Measurements from ENCODE around the gene SGCD. TPM values are rescaled to one million over a fixed set of nuclear protein-coding genes. Genes with fewer than 3 reads are reported as not detected.

The SGCD gene
- total RNA-seq, 4 donors from 2014 or later: 16.7 to 38.6 (median 27.7) TPM

DNA sequence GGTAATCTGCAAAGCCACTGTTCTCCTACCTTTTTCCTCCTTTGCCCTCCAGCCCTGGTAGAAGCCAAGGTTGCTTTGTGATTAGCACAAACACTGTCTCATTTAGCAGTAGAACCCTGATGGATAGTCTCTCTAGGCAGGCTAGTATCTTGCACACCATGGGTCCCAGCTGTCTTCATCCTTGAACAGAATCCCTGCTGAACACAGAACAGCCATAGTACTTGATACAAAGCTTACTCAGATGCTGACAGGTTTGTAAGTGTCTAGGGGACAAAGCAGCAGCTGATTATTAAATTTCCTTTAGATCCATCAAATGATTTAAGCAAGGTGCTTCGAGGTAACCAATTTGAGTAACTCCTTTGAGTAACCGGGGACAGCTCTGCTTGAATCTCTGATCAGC, 359.4 kb downstream of the SGCD start:
- H3K4me1 ChIP-seq: peaks cover 15 to 39% (median 31%) of the 10 kb centered on the region in 4 donors
- 44% methylated on average over 2 of the region's 2 CpGs for WGBS
- no peaks in the 10 kb centered on the region for H3K27me3 ChIP-seq
- no peaks in the 10 kb centered on the region for H3K9me3 ChIP-seq
- intact Hi-C loops (cut with DNase I): no loop called here
- TF ChIP-seq, protein P1, sequence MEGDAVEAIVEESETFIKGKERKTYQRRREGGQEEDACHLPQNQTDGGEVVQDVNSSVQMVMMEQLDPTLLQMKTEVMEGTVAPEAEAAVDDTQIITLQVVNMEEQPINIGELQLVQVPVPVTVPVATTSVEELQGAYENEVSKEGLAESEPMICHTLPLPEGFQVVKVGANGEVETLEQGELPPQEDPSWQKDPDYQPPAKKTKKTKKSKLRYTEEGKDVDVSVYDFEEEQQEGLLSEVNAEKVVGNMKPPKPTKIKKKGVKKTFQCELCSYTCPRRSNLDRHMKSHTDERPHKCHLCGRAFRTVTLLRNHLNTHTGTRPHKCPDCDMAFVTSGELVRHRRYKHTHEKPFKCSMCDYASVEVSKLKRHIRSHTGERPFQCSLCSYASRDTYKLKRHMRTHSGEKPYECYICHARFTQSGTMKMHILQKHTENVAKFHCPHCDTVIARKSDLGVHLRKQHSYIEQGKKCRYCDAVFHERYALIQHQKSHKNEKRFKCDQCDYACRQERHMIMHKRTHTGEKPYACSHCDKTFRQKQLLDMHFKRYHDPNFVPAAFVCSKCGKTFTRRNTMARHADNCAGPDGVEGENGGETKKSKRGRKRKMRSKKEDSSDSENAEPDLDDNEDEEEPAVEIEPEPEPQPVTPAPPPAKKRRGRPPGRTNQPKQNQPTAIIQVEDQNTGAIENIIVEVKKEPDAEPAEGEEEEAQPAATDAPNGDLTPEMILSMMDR (IDR thresholded peaks at IDR 0.05): no peak
- no peak for TF ChIP-seq EP300 (IDR thresholded peaks at IDR 0.05)
- TF ChIP-seq POLR2A (IDR thresholded peaks at IDR 0.05; ENCODE audit: low read depth): no peak
- no peak for TF ChIP-seq POLR2AphosphoS5 (IDR thresholded peaks at IDR 0.05)
- no peak overlapping the region for H3K4me3 ChIP-seq
- H3K36me3 ChIP-seq: no peaks in the 10 kb centered on the region
- peak overlapping the region in 3 of 4 donors; percentile 4 to 33 (median 19) for H3K27ac ChIP-seq (replicated peaks in 1 of 4)
- no peak for DNase-seq (ENCODE audit: extremely low spot score)

DNA sequence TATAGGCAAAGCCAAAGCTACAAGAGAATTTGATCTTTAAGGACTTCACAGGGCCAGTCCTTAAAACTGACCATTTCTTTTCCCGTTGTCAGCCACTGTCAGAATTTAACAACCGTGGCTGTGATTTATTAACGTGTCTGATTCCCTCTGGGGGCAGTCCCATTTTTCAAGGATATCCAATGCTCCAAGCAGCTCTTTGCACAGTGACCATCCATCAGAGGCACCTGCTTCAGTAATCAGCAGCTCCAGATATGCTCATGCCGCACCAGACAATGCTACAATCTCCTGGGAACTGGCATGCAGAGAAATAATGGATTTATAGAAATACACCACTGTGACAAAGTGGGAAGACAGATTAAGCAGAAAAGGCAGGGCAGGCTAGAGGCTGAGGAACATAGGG, 359.8 kb downstream of the SGCD start:
- Histone ChIP-seq H3K4me3 (no peak overlapping the region), H3K27ac (replicated peaks in 1 of 4) (peak overlapping the region in 3 of 4 donors; percentile 7 to 33 (median 19)), H3K27me3 (no peaks in the 10 kb centered on the region), H3K4me1 (peaks cover 15 to 36% (median 27%) of the 10 kb centered on the region in 4 donors), H3K36me3 (no peaks in the 10 kb centered on the region), H3K9me3 (no peaks in the 10 kb centered on the region)
- no peak for TF ChIP-seq EP300 (IDR thresholded peaks at IDR 0.05)
- no peak for TF ChIP-seq POLR2AphosphoS5 (IDR thresholded peaks at IDR 0.05)
- TF ChIP-seq, protein P1 (IDR thresholded peaks at IDR 0.05): no peak
- TF ChIP-seq POLR2A (IDR thresholded peaks at IDR 0.05; ENCODE audit: low read depth): no peak
- no peak for DNase-seq (ENCODE audit: extremely low spot score)
- intact Hi-C loops (cut with DNase I): no loop called here
- WGBS: 42% methylated on average over 4 of the region's 4 CpGs

DNA sequence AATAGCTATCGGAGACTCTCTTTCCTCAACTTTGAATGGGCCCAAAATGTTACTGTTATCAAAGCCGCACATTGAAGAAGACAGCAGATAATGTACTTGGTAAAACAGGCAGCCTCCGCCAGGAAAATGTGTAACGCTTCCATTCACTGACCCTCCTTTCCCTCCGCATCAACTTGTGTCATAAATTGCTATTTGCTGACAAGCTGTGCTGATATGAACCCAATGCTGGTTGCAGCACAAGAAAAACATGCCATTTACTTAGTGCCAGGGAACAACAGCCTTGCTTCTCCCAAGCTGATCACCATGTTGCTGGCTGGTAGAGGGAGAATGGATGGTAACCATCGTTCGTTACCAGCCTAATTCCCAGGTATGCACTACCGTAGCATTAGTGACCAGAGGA, 360.6 kb downstream of the SGCD start:
- 76% methylated on average over 8 of the region's 8 CpGs for WGBS
- Histone ChIP-seq H3K36me3 (no peaks in the 10 kb centered on the region), H3K27ac (replicated peaks in 1 of 4) (peak overlapping the region in 2 of 4 donors; percentile 7 to 19), H3K27me3 (no peaks in the 10 kb centered on the region), H3K4me1 (peaks cover 15 to 33% (median 26%) of the 10 kb centered on the region in 4 donors), H3K4me3 (no peak overlapping the region), H3K9me3 (no peaks in the 10 kb centered on the region)
- intact Hi-C loops (cut with DNase I): no loop called here
- no peak for DNase-seq (ENCODE audit: extremely low spot score)
- TF ChIP-seq, protein P1 (IDR thresholded peaks at IDR 0.05): no peak
- TF ChIP-seq EP300 (IDR thresholded peaks at IDR 0.05): no peak
- TF ChIP-seq POLR2A (IDR thresholded peaks at IDR 0.05; ENCODE audit: low read depth): no peak
- TF ChIP-seq POLR2AphosphoS5 (IDR thresholded peaks at IDR 0.05): no peak

DNA sequence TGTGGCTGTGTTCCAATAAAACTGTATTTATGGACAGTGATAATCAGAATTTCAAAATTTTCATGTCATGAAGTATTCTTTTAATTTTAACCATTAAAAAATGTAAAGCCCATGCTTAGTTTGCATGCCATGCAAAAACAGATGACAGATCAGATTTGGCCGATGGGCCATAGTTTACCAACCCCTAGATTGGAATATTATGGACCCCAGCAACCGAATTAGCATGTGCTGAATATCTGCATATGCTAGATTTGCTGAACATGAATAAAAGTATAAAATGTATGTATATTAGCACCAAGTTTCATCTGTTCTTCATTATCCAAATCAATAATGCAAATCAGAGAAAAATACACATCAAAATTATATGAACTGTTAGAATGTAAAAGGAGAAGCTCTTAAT, 364.6 kb downstream of the SGCD start:
- no peak for DNase-seq (ENCODE audit: extremely low spot score)
- intact Hi-C loops (cut with DNase I): no loop called here
- H3K9me3 ChIP-seq: no peaks in the 10 kb centered on the region
- no peaks in the 10 kb centered on the region for H3K36me3 ChIP-seq
- H3K4me3 ChIP-seq: no peak overlapping the region
- WGBS: 83% methylated on average over 2 of the region's 2 CpGs
- H3K27ac ChIP-seq (replicated peaks in 1 of 4): no peak overlapping the region
- TF ChIP-seq EP300 (IDR thresholded peaks at IDR 0.05) (no peak), POLR2A (IDR thresholded peaks at IDR 0.05; ENCODE audit: low read depth) (no peak), POLR2AphosphoS5 (IDR thresholded peaks at IDR 0.05) (no peak)
- TF ChIP-seq, protein P1 (IDR thresholded peaks at IDR 0.05): no peak
- H3K27me3 ChIP-seq: no peaks in the 10 kb centered on the region
- H3K4me1 ChIP-seq: peaks cover 8 to 20% (median 17%) of the 10 kb centered on the region in 4 donors

DNA sequence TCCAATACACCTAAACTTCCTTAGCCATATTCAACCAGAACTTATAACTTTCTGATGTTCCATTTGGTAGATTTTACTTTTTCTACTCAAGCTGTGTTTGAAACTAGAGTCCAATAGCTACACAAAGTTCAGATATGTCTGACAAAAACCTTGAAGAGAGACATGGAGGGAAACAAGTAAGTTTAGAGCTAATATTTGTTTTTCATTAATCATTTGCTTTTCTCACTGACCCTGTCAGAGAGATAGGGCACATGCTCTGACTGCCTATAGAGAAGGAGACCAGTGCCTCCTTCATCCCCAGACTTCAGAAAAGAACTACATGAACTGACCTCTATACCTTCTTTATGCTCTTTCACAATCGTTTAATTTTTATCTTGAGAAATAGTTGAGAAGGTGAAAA, 366.1 kb downstream of the SGCD start:
- no peaks in the 10 kb centered on the region for H3K27me3 ChIP-seq
- no peak overlapping the region for H3K4me3 ChIP-seq
- no peak overlapping the region for H3K27ac ChIP-seq (replicated peaks in 1 of 4)
- no peak for DNase-seq (ENCODE audit: extremely low spot score)
- H3K9me3 ChIP-seq: no peaks in the 10 kb centered on the region
- H3K36me3 ChIP-seq: no peaks in the 10 kb centered on the region
- 79% methylated on average over 1 of the region's 1 CpG for WGBS
- peaks cover 0 to 8% (median 5%) of the 10 kb centered on the region in 4 donors for H3K4me1 ChIP-seq
- TF ChIP-seq POLR2AphosphoS5 (IDR thresholded peaks at IDR 0.05) (no peak), POLR2A (IDR thresholded peaks at IDR 0.05; ENCODE audit: low read depth) (no peak), EP300 (IDR thresholded peaks at IDR 0.05) (no peak)
- TF ChIP-seq, protein P1 (IDR thresholded peaks at IDR 0.05): no peak
- intact Hi-C loops (cut with DNase I): no loop called here
